Colonic mucosa (tissue), 4 donors: ENCODE results near the gene STK11. TPM values are rescaled to one million over a fixed set of nuclear protein-coding genes. Genes with fewer than 3 reads are reported as not detected.
A peak's percentile ranks its signal among the peaks of the same experiment; 100 is the strongest.

Source experiments
- DNase-seq: peaks from one replicate; pipeline ENCODE4 v3.0.0-alpha.2; 2020
- H3K27ac ChIP-seq: fragments of 200-600 bp; one replicate; pipeline ENCODE4 v1.8.0; 2021
- H3K27me3 ChIP-seq: fragments of 200-600 bp; one replicate; pipeline ENCODE4 v1.8.0; 2021
- H3K36me3 ChIP-seq: fragments of 200-600 bp; one replicate; pipeline ENCODE4 v1.8.0; 2021
- H3K4me1 ChIP-seq: fragments of 200-600 bp; one replicate; pipeline ENCODE4 v1.8.0; 2021; ENCODE audit warnings: mild to moderate bottlenecking
- H3K4me3 ChIP-seq: fragments of 200-600 bp; one replicate; pipeline ENCODE4 v1.8.0; 2021
- H3K9ac ChIP-seq, 2 donors: one replicate each; pipeline ENCODE4 v1.7.0; 2013; ENCODE audit warnings: control low read depth in 2 of 2, low read depth in 2 of 2, low read length in 2 of 2
- H3K9me3 ChIP-seq: fragments of 200-600 bp; one replicate; pipeline ENCODE4 v1.8.0; 2021
- intact Hi-C: fragments of 100-400 bp; cut with DNase I; formaldehyde crosslinking; loops from one replicate; pipeline ENCODE4 v1.14.1; 2022
- total RNA-seq, 2 donors: library from RNA; stranded (reverse); fragmentation: NEBNext Ultra II Directional in 1 of 2; extraction: Animal tissue kit (Norgen Biotek cat#: 25700) in 1 of 2; gene quantifications; one replicate each; pipeline ENCODE4 v1.2.1, GENCODE V29; 2021
- TF ChIP-seq, protein P1 (sequence below): fragments of 200-600 bp; IDR thresholded peaks from one replicate; pipeline ENCODE4 v1.8.0; 2022; ENCODE audit warnings: antibody characterized with exemption, mild to moderate bottlenecking
- donor health status: healthy.
- donor health status: DM: no; HTN: no; CAD: no.
- donor health status: DM: no; HTN: no; CAD: no.

Gene STK11
- total RNA-seq, 2 donors from 2014 or later: 76.3 to 103 TPM

DNA sequence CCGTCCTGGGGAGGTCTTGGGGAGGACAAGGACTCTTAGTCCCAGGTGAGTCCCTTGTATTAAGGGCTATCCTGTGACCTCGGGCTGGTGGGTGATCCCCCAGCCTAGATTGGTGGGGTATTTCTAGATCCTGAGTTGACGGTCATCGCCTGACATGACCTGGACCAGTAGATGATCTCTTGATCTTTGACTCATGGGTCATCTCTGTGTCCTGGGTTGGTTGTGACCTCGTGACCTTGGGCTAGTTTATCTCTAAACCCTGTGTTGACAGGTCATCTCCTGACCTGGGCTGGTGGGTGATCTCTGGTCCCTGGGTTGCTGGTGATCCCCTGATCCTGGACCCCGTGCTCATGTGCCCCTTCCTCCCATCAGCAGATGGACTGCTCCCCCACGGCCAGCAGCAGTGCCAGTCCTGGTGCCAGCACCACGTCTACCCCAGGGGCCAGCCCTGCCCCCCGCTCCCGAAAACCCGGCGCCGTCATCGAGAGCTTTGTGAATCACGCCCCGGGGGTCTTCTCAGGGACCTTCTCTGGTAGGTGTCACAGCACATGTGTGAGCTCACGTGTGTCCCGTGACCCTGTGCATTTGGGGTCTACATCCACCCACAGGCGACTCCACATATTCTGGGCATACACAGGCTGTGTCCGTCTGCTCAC is 49.1 kb downstream of the STK11 start:
- H3K27ac ChIP-seq: peak overlapping the region; percentile 99
- intact Hi-C loops: no loop called here

DNA sequence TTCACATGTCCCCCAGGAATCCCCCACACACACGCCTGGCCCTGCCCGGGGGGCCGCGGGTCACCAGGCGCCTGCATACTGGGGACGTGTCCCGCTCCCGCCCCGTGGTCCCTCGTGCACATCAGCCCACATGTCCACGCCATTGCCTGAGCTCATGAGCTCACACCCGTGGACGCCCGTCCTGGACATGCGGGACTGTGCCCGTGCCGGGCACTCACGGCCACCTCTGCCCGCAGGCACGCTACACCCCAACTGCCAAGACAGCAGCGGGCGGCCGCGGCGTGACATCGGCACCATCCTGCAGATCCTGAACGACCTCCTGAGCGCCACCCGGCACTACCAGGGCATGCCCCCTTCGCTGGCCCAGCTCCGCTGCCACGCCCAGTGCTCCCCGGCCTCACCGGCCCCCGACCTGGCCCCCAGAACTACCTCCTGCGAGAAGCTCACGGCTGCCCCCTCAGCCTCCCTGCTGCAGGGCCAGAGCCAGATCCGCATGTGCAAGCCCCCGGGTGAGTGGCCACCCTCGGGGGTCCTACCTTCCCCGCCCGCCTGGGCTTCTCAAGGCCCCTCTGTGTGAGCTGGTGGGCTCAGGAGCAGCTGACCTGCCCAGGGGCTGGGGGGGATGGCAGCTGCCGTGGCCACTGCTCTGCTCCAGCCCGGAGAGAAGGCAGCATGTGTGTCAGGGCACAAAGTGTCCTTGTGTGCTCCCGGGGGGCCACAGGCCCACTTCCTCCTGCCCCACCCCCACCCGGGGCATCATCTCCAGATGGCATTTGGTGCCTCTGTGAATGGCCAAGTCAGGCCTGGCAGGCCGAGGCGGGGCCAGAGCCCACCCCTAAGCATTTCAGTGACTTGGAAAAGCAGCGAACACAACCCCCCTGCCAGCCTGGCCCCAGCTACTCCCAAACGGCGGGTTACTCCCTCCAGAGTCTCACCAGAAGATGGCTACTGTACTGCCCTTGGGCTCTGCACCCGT is 49.9 kb downstream of the STK11 start:
- TF ChIP-seq, protein P1, sequence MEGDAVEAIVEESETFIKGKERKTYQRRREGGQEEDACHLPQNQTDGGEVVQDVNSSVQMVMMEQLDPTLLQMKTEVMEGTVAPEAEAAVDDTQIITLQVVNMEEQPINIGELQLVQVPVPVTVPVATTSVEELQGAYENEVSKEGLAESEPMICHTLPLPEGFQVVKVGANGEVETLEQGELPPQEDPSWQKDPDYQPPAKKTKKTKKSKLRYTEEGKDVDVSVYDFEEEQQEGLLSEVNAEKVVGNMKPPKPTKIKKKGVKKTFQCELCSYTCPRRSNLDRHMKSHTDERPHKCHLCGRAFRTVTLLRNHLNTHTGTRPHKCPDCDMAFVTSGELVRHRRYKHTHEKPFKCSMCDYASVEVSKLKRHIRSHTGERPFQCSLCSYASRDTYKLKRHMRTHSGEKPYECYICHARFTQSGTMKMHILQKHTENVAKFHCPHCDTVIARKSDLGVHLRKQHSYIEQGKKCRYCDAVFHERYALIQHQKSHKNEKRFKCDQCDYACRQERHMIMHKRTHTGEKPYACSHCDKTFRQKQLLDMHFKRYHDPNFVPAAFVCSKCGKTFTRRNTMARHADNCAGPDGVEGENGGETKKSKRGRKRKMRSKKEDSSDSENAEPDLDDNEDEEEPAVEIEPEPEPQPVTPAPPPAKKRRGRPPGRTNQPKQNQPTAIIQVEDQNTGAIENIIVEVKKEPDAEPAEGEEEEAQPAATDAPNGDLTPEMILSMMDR: no peak
- H3K27ac ChIP-seq: peak overlapping the region; percentile 99
- intact Hi-C loops: no loop called here
- DNase-seq: no peak
- H3K4me3 ChIP-seq: no peak overlapping the region
- H3K36me3 ChIP-seq: peaks cover 30% of the 10 kb centered on the region
- H3K9ac ChIP-seq: peak overlapping the region in 1 of 2 donors; percentile 2
- H3K9me3 ChIP-seq: no peaks in the 10 kb centered on the region
- H3K4me1 ChIP-seq: peaks cover 30% of the 10 kb centered on the region
- H3K27me3 ChIP-seq: no peaks in the 10 kb centered on the region

More for the DNA sequence above, 49.1 kb downstream of the STK11 start:
- TF ChIP-seq, protein P1: no peak
- peak overlapping the region; percentile 85 for H3K4me3 ChIP-seq
- no peaks in the 10 kb centered on the region for H3K27me3 ChIP-seq
- peak overlapping the region; percentile 78 to 99 for H3K9ac ChIP-seq
- H3K9me3 ChIP-seq: no peaks in the 10 kb centered on the region
- no peak for DNase-seq
- peaks cover 30% of the 10 kb centered on the region for H3K36me3 ChIP-seq
- peaks cover 22% of the 10 kb centered on the region for H3K4me1 ChIP-seq

GRCh38 chr19:1256646-1257474 is 51.3 kb downstream of the STK11 start:
- intact Hi-C loops: no loop called here
- TF ChIP-seq, protein P1: no peak
- H3K4me1 ChIP-seq: peaks cover 31% of the 10 kb centered on the region
- H3K27me3 ChIP-seq: no peaks in the 10 kb centered on the region
- no peaks in the 10 kb centered on the region for H3K9me3 ChIP-seq
- peak overlapping the region; percentile 1 for H3K27ac ChIP-seq
- peaks cover 30% of the 10 kb centered on the region for H3K36me3 ChIP-seq
- no peak overlapping the region for H3K9ac ChIP-seq
- no peak overlapping the region for H3K4me3 ChIP-seq
- DNase-seq: no peak

DNA sequence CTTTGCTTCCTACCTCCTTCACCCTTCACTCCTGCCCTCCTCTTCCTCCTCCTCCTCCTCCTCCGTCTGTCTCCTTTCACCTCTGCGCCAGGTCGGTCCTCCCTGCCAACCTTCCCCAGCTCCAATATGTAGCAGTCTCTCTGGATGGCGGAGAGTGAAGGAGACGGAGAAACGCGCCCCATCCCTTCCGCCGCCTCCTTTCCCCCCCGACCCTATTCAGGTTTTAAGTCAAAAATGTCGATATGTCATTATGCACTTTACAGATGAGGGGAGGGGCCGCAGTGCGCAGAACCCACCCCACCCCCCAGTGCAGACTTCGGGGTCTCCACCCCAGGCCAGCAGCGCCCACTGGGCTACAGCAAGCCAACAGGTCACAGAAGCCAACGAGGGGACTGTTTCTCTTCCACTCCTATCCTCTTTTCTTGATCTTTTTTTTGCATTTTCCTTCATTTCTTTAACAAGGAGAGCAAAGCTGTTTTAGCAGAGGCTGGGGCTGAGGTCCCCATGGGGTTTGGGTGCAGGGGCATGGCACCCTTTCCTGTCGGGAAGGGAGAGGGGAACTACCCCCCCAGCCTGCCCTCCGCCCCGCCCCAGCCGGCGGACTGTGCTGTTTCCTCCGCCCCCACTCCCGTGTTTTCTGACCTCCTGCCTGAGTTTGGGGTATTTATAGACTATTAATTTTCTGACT is 52.0 kb downstream of the STK11 start:
- Histone ChIP-seq H3K9ac (peak overlapping the region in 1 of 2 donors; percentile 100), H3K4me3 (no peak overlapping the region), H3K4me1 (peaks cover 32% of the 10 kb centered on the region), H3K27ac (peak overlapping the region; percentile 91), H3K36me3 (peaks cover 30% of the 10 kb centered on the region), H3K9me3 (no peaks in the 10 kb centered on the region), H3K27me3 (no peaks in the 10 kb centered on the region)
- no peak for DNase-seq
- TF ChIP-seq, protein P1: no peak
- intact Hi-C loops: no loop called here
